GM13977 (cell line): ENCODE results near the gene CLMN.
"Not testable (repeated sequence)": the region's sequence is repeated elsewhere in the genome, so short reads cannot be mapped to it uniquely, and the experiment has no call there.

Experiments used
- DNase-seq: peaks from one replicate; pipeline ENCODE4 v3.0.0; 2012; ENCODE audit warnings: low spot score
- in situ Hi-C: fragments of 300-500 bp; cut with MboI; formaldehyde crosslinking; loops from one replicate; pipeline ENCODE4 v1.12.0; 2022; ENCODE audit warnings: low sequenced_read_pairs, low pct_unique_long_range_greater_than_20kb, mixed read lengths, inconsistent platforms; ENCODE audit not compliant: unreplicated experiment
- TF ChIP-seq, protein P1 (sequence below): IDR thresholded peaks from 2 replicates; pipeline ENCODE4 v1.5.1; 2012; ENCODE audit warnings: mild to moderate bottlenecking, control low read depth; ENCODE audit not compliant: insufficient read depth; ENCODE audit errors: extremely low read depth, missing control alignments

Gene CLMN

DNA sequence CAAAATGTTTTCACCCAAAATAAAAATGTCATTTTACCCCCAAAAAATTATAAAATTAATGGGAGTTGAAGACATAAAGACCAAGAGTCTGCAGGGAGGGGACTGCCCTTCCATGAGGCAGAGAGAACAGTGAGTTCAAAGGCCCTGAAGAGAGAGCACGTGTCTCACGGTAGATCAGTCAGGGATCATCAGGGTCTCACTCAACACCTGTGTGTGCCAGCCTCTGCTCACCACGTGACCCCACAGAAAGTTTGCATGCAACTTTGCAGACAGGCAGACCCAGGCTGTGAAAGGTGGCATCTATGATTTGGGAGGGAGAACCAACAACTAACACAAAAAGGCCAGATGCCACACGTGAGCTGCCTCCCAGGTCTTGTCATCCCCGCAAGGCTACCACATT, 33.1 kb downstream of the CLMN start:
- in situ Hi-C loops: no loop called here
- no peak for DNase-seq
- TF ChIP-seq, protein P1, sequence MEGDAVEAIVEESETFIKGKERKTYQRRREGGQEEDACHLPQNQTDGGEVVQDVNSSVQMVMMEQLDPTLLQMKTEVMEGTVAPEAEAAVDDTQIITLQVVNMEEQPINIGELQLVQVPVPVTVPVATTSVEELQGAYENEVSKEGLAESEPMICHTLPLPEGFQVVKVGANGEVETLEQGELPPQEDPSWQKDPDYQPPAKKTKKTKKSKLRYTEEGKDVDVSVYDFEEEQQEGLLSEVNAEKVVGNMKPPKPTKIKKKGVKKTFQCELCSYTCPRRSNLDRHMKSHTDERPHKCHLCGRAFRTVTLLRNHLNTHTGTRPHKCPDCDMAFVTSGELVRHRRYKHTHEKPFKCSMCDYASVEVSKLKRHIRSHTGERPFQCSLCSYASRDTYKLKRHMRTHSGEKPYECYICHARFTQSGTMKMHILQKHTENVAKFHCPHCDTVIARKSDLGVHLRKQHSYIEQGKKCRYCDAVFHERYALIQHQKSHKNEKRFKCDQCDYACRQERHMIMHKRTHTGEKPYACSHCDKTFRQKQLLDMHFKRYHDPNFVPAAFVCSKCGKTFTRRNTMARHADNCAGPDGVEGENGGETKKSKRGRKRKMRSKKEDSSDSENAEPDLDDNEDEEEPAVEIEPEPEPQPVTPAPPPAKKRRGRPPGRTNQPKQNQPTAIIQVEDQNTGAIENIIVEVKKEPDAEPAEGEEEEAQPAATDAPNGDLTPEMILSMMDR: no peak

DNA sequence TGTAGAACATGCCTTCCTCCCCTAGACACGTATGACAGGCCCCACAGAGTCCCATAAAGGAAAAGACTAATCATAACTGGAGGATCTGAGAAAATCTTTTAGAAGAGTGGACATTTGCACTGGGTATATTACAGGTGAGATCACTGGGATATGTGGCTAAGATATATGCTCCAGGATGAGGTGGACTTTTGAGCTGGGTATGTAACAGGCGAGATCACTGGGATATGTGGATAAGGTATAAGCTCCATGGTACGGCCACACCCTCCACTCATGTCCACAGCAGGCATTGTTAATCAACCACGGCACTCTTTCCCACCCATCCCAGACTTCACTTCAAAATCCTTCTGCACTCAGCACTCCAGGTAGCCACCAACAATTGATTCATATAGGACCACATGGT, 34.1 kb downstream of the CLMN start:
- DNase-seq: no peak
- in situ Hi-C loops: no loop called here
- TF ChIP-seq, protein P1: no peak

DNA sequence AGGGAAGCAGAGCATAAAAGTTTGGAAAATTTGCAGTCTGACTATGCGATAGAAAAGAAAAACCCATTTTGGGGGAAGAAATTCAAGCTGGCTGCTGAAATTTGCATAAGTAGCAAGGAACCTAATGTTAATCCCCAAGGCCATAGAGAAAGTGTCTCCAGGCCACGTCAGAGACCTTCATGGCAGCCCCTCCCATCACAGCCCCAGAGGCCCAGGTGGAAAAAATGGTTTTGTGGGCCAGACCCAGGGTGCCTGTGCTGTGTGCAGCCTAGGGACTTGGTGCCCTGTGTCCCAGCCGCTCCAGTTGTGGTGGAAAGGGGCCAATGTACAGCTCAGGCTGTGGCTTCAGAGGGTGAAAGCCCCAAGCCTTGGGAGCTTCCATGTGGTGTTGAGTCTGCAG, 35.9 kb downstream of the CLMN start:
- DNase-seq, in situ Hi-C loops: not testable (repeated sequence)

DNA sequence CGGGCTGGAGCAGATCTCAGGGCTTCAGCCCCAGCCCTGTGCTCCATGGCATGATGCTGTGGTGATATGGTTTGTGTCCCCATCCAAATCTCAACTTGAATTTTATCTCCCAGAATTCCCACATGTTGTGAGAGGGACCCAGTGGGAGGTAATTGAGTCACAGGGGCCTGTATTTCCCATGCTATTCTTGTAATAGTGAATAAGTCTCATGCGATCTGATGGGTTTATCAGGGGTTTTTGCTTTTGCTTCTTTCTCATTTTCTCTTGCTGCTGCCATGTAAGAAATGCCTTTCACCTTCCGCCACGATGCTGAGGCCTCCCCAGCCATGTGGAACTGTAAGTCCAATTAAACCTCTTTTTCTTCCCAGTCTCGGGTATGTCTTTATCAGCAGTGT, 36.7 kb downstream of the CLMN start:
- in situ Hi-C loops, DNase-seq: not testable (repeated sequence)

DNA sequence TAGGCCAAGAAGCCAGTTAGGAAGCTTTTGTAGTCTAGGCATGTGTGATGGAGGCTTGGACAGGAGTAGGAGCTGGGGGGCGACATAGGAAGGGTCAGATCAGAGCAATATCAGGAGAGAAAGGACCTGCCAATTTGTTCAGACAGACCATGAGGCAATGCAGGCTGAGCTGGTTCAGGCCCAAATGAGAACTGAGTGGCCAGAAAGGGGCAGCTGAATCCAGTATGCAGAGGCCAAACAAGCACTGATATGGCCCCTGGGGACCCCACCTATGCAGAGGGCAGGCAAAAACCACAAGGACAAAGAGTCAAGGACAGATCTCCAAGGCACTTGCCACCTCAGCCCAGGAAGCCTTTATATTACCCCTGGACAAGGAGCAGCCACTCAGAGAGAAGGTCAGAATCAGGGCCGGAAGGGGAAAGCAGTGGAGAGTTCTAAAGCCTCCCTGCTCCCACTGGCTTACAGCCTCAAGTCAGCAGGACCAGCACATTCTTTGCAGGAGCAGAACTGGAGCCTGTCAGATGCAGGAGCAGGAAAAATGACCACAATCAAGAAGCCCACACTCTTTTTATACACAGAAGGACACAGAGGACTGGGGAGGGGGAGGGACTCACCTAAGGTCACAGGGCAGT, 37.2 kb downstream of the CLMN start:
- DNase-seq: no peak
- in situ Hi-C loops: no loop called here
- TF ChIP-seq, protein P1: no peak

DNA sequence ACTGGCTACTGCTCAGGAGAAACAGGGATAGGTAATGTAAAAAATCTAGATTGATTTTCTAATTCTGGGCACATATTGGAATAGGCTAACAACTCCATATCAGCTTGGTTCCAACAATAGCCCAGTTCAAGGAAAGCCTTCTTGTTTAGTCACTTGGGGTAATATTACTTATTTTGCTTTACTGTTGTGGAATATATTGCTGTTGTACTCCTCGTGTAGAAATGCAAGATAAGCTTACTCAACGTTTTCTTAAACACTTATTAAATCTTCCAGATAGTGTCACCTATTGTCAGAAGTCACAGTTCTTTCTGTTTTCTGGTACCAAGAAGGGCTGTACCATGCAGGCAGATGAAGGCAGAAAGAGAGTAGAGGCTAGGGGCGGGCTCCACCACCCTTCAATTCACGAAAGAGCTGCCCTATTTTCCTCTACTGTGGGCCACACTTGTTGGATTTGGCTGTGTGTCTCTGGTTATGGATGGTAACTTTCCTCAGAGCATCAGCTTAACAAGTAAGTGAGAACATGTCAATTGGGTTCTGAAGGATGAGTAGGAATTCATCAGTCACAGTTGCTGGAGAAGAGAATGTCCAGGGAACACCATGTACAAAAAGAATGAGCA, 38.0 kb downstream of the CLMN start:
- in situ Hi-C loops: no loop called here
- TF ChIP-seq, protein P1: no peak
- no peak for DNase-seq

DNA sequence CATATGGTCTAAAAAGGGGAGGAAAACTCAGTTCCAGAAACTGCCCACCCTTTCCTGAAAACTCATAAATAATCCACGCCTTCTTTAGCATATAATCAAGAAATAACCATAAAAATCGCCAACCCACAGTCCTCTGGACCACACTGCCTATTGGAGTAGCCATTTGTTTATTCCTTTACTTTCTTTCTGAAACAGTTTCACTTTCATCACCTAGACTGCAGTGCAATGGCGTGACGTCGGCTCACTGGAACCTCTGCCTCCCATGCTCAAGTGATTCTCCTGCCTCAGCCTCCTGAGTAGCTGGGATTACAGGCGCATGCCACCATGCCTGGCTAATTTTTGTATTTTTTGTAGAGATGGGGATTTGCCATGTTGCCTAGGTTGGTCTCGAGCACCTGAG, 44.2 kb downstream of the CLMN start:
- TF ChIP-seq, protein P1: no peak
- no peak for DNase-seq
- in situ Hi-C loops: no loop called here

DNA sequence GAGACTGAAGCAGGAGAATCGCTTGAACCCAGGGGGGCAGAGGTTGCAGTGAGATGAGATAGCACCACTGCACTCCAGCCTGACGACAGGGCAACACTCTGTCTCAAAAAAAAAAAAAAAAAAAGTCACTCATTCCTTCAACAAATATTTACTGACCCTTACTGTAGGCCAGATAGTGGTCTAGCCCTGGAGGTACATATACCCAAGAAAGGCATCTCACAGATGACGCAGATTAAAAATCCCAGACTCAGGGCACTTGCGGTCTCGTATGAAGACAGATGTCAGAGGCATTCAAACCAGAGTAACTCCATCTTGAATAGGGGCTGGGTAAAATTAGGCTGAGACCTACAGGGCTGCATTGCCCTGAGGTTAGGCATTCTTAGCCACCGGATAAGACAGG, 44.8 kb downstream of the CLMN start:
- in situ Hi-C loops: no loop called here
- TF ChIP-seq, protein P1: no peak
- DNase-seq: no peak
